Right lobe of liver (tissue), 6 donors: ENCODE measurements around the gene LAMTOR5. TPM values are rescaled to one million over a fixed set of nuclear protein-coding genes. Genes with fewer than 3 reads are reported as not detected.
"Not testable (repeated sequence)": the region's sequence is repeated elsewhere in the genome, so short reads cannot be mapped to it uniquely, and the experiment has no call there.

ENCODE experiments used
- ATAC-seq, 4 donors: fragments of 200-7000 bp; cut with Tn5 transposase; one replicate each; pipeline ENCODE4 v1.9.1; 2020; ENCODE audit warnings: mild to moderate bottlenecking in 4 of 4, moderate library complexity in 4 of 4
- DNase-seq, 3 donors: peaks; one replicate each; pipeline ENCODE4 v3.0.0-alpha.2; 2020
- H3K27ac ChIP-seq, 3 donors: fragments of 200-600 bp; one replicate each; pipeline ENCODE4 v1.8.0; 2022
- H3K27me3 ChIP-seq, 2 donors: fragments of 200-600 bp; one replicate each; pipeline ENCODE4 v1.8.0; 2022
- H3K36me3 ChIP-seq, 4 donors: fragments of 200-600 bp; sonication (generic) in 1 of 4; one replicate each; pipeline versions ENCODE4 v1.5.1 to v1.8.0; 2017 to 2022; ENCODE audit warnings: control low read depth in 1 of 4
- H3K4me1 ChIP-seq, 4 donors: fragments of 200-600 bp; sonication (generic) in 1 of 4; one replicate each; pipeline versions ENCODE4 v1.5.1 to v1.8.0; 2017 to 2022; ENCODE audit warnings: control low read depth in 1 of 4
- H3K4me3 ChIP-seq, 3 donors: fragments of 200-600 bp; one replicate each; pipeline ENCODE4 v1.8.0; 2022
- H3K9me3 ChIP-seq, 4 donors: fragments of 200-600 bp; sonication (generic) in 1 of 4; one replicate each; pipeline versions ENCODE4 v1.5.1 to v1.8.0; 2017 to 2022; ENCODE audit warnings: control low read depth in 1 of 4
- POLR2A ChIP-seq: fragments of 450-650 bp; IDR thresholded peaks from one replicate; pipeline ENCODE4 v1.6.1; 2017; ENCODE audit warnings: antibody characterized with exemption, mild to moderate bottlenecking
- WGBS: methylation state at CpG from one replicate; pipeline ENCODE4 v1.1.6; 2018; ENCODE audit warnings: low coverage, low lambda C conversion rate; ENCODE audit not compliant: insufficient coverage; ENCODE audit errors: missing lambda C conversion rate; 5-methylcytosine and 5-hydroxymethylcytosine counted together
- intact Hi-C, 2 donors: fragments of 100-400 bp; cut with DNase I; formaldehyde crosslinking; loops; one replicate each; pipeline versions ENCODE4 v1.11.2 to v1.14.1; 2022
- total RNA-seq, 6 experiments: library from RNA; depleted of rRNA in 2 of 6; stranded (reverse); fragments of >200 nt in 2 of 6; fragmentation: NEBNext Ultra II Directional in 3 of 6; extraction: Animal tissue kit (Norgen Biotek cat#: 25700) in 3 of 6; gene quantifications; one replicate each; pipeline versions ENCODE4 v1.1.0 to v1.2.4, GENCODE V29; 2016 to 2023
- TF ChIP-seq, protein P1 (sequence below), 4 donors: fragments of 200-600 bp in 3 of 4; fragments of 450-650 bp in 1 of 4; IDR thresholded peaks; one replicate each; pipeline versions ENCODE4 v1.5.1 to v1.8.0; 2016 to 2022; ENCODE audit warnings: antibody characterized with exemption in 4 of 4, mild to moderate bottlenecking in 2 of 4
- donor health status: DM: no; HTN: yes; CAD: no.
- donor health status: DM: no; HTN: no; CAD: no.
- donor health status: DM: no; HTN: no; CAD: no.
- donor health status: DM: no; HTN: yes; CAD: no.
- donor health status: DM: no; HTN: yes; CAD: no.

Gene LAMTOR5
- total RNA-seq, 6 experiments from 2014 or later = 47.6 to 81.4 (median 53.9) TPM

DNA sequence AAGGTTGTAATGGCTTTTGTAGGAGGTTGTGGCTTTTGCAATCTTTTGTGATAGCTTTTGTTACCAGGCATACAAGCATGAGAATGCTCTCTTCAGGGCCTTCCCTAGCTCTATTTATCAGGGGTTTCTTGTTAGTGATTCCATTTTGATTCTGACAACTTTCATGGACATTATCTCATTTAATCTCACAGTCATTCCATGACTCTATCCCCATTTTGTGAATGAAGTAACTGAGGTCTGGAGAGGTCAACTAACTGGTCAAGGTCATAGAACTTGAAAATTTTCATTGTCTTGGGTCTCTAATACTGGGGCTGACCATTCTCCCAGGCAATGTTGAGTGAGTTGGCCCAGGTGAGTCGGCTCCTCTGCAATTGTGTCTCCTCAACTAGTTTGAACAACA lies 11.2 kb upstream of the LAMTOR5 start:
- no CpG with 5 or more reads among the region's 1 CpG for WGBS
- H3K9me3 ChIP-seq = no peaks in the 10 kb centered on the region
- no peak overlapping the region for H3K4me3 ChIP-seq
- ATAC-seq = no peak
- DNase-seq = no peak
- no peak overlapping the region for H3K27ac ChIP-seq
- intact Hi-C loops = loop anchor here (5.0 kb wide), 2 partner anchors 34 to 44 kb away; partner anchors contain the start of gene PROK1 (in 1 of the 2)
- no peaks in the 10 kb centered on the region for H3K36me3 ChIP-seq
- peaks cover 0 to 9% (median 0%) of the 10 kb centered on the region in 4 donors for H3K4me1 ChIP-seq
- no peaks in the 10 kb centered on the region for H3K27me3 ChIP-seq
- TF ChIP-seq, protein P1, sequence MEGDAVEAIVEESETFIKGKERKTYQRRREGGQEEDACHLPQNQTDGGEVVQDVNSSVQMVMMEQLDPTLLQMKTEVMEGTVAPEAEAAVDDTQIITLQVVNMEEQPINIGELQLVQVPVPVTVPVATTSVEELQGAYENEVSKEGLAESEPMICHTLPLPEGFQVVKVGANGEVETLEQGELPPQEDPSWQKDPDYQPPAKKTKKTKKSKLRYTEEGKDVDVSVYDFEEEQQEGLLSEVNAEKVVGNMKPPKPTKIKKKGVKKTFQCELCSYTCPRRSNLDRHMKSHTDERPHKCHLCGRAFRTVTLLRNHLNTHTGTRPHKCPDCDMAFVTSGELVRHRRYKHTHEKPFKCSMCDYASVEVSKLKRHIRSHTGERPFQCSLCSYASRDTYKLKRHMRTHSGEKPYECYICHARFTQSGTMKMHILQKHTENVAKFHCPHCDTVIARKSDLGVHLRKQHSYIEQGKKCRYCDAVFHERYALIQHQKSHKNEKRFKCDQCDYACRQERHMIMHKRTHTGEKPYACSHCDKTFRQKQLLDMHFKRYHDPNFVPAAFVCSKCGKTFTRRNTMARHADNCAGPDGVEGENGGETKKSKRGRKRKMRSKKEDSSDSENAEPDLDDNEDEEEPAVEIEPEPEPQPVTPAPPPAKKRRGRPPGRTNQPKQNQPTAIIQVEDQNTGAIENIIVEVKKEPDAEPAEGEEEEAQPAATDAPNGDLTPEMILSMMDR (IDR thresholded peaks at IDR 0.05) = no peak
- TF ChIP-seq POLR2A = no peak

DNA sequence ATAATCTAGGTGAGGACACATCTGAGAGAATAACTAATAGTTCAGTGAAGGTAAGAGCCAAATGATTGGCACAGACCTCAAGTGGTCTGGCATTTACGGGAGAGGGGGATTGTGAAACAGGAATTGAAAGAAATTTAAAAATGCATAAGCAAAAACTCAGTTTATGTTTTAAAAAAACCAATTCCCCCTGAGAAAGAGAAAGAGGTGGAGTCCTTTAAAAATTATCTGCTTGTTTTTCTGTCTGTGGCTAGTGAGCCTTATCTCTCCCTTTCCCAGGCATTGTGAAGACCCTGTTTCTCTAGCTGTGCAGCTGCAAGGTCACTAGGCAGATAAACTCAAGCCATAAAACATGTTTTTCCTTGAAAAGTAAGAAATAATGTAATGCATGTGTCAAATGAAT lies 5.6 kb upstream of the LAMTOR5 start:
- H3K36me3 ChIP-seq, ATAC-seq, DNase-seq, H3K4me3 ChIP-seq, H3K27ac ChIP-seq, intact Hi-C loops, H3K9me3 ChIP-seq, H3K27me3 ChIP-seq: not testable (repeated sequence)
- WGBS = 18% methylated on average over 1 of the region's 1 CpG
- peaks cover 0 to 12% (median 0%) of the 10 kb centered on the region in 4 donors for H3K4me1 ChIP-seq

DNA sequence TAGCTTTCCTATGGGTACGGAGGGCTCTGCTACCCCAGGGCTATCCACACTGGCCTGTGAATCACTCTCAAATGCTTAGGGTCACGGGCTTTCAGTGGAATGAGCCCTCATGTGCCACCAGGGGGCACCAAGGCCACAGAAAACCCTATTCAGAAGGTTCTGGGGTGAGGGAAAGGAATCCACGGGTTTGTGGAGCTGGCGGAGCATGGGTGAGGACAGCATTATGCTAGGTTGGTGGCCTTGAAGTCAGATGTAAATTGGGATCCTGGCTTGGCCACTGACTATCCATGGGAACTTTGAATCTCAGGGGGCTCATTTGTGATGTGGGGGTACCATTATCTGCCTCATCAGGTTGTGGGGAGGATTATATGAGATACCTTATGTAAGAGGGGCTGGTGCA lies 5.1 kb upstream of the LAMTOR5 start:
- WGBS = 12% methylated on average over 4 of the region's 4 CpGs
- DNase-seq (peak; percentile 58 to 69 (median 68)), ATAC-seq (peak; percentile 79 to 88 (median 83))
- Histone ChIP-seq H3K9me3 (no peaks in the 10 kb centered on the region), H3K4me3 (no peak overlapping the region), H3K4me1 (peaks cover 0 to 12% (median 0%) of the 10 kb centered on the region in 4 donors), H3K27ac (no peak overlapping the region), H3K36me3 (no peaks in the 10 kb centered on the region), H3K27me3 (no peaks in the 10 kb centered on the region)
- no peak for TF ChIP-seq POLR2A
- TF ChIP-seq, protein P1 (IDR thresholded peaks at IDR 0.05) = peak; percentile 77 to 86 (median 83)
- intact Hi-C loops = no loop called here

- Histone ChIP-seq H3K36me3 (no peaks in the 10 kb centered on the region), H3K9me3 (no peaks in the 10 kb centered on the region), H3K4me1 (peaks cover 0 to 18% (median 0%) of the 10 kb centered on the region in 4 donors), H3K4me3 (no peak overlapping the region), H3K27me3 (no peaks in the 10 kb centered on the region), H3K27ac (no peak overlapping the region)
- no peak for TF ChIP-seq POLR2A
- TF ChIP-seq, protein P1 (IDR thresholded peaks at IDR 0.05) = no peak
- WGBS = 75% methylated on average over 4 of the region's 7 CpGs
- ATAC-seq = no peak
- no peak for DNase-seq
- intact Hi-C loops = no loop called here
Observed at GRCh38 chr1:110411173-110411735, 3.8 kb upstream of the LAMTOR5 start.

- DNase-seq (no peak), ATAC-seq (no peak)
- peaks cover 0 to 16% (median 3%) of the 10 kb centered on the region in 4 donors for H3K36me3 ChIP-seq
- peaks cover 0 to 28% (median 0%) of the 10 kb centered on the region in 4 donors for H3K4me1 ChIP-seq
- H3K4me3 ChIP-seq = no peak overlapping the region
- no peaks in the 10 kb centered on the region for H3K27me3 ChIP-seq
- WGBS = 86% methylated on average over 4 of the region's 6 CpGs
- intact Hi-C loops = loop anchor here in 1 of 2 donors (5.0 kb wide), 1 partner anchor 72 kb away; the partner anchor contains the start of gene RBM15
- no peaks in the 10 kb centered on the region for H3K9me3 ChIP-seq
- TF ChIP-seq POLR2A = no peak
- TF ChIP-seq, protein P1 (IDR thresholded peaks at IDR 0.05) = no peak
- H3K27ac ChIP-seq = no peak overlapping the region
Observed at GRCh38 chr1:110409316-110409715, 1.8 kb upstream of the LAMTOR5 start.
